GM18502 (cell line): ENCODE results near the gene WDFY4.
"Not testable (repeated sequence)": the region's sequence is repeated elsewhere in the genome, so short reads cannot be mapped to it uniquely, and the experiment has no call there.

Experiments used
- ATAC-seq: cut with Tn5 transposase; IDR thresholded peaks from one replicate; pipeline ENCODE4 v1.9.1; 2021; ENCODE audit warnings: mild to moderate bottlenecking; ENCODE audit not compliant: unreplicated experiment, poor library complexity

WDFY4 gene, protein sequence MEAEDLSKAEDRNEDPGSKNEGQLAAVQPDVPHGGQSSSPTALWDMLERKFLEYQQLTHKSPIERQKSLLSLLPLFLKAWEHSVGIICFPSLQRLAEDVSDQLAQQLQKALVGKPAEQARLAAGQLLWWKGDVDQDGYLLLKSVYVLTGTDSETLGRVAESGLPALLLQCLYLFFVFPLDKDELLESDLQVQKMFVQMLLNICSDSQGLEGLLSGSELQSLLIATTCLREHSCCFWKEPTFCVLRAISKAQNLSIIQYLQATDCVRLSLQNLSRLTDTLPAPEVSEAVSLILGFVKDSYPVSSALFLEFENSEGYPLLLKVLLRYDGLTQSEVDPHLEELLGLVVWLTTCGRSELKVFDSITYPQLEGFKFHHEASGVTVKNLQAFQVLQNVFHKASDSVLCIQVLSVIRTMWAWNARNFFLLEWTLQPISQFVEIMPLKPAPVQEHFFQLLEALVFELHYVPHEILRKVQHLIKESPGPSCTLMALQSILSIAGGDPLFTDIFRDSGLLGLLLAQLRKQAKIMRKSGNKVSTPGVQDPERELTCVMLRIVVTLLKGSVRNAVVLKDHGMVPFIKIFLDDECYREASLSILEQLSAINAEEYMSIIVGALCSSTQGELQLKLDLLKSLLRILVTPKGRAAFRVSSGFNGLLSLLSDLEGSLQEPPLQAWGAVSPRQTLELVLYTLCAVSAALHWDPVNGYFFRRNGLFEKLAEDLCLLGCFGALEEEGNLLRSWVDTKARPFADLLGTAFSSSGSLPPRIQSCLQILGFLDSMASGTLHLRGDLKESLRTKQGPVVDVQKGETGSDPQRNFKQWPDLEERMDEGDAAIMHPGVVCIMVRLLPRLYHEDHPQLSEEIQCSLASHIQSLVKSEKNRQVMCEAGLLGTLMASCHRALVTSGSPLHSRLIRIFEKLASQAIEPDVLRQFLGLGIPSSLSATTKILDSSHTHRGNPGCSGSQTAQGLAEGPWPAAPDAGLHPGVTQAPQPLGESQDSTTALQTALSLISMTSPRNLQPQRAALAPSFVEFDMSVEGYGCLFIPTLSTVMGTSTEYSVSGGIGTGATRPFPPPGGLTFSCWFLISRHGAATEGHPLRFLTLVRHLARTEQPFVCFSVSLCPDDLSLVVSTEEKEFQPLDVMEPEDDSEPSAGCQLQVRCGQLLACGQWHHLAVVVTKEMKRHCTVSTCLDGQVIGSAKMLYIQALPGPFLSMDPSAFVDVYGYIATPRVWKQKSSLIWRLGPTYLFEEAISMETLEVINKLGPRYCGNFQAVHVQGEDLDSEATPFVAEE (N-terminal part only)

DNA sequence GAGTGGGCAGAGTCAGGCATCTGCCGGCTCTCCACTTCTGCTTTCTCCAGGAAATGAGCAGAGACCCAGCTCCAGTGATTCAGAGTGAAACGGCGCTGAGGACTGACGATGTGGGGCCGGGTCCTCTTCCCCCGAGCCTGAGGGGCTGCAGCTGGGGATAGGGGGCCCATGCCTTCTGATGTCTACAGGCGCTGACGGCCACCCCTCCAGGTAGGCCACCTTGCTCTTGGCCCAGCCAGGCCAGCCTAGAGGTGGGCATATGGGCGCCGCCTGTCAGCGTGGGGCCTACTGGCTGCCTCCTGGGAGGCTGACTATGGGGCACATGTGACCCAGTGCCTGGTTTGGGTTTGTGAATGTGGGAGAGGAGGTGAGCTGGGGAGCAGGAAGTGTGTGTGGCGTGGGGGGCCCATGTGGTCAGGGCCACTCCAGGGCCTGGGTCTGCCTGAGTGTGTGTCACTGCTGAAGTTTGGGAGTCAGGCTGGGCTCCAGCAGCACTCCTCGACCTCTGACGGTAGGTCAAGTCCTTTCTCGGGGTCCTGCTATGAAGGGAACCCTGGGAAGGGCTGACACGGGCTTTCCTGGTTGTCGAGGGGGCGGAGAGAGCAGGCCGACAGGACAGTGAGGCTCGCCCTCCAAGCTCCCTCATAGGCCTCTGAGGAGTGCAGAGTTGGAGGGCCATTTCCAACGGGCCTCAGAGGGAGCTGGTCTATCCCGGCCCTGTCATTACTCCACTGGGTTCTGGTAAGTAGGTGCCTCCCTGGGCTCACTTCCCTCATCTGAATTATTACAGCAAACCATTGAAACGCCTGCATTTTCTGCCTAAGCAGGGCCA is at the start of gene WDFY4:
Gene WDFY4, plus strand, starts transcription at position 82 of the 832 bp plus-strand sequence. CDS start 24,860 bp downstream, outside the sequence.
- peak; percentile 68 for ATAC-seq

DNA sequence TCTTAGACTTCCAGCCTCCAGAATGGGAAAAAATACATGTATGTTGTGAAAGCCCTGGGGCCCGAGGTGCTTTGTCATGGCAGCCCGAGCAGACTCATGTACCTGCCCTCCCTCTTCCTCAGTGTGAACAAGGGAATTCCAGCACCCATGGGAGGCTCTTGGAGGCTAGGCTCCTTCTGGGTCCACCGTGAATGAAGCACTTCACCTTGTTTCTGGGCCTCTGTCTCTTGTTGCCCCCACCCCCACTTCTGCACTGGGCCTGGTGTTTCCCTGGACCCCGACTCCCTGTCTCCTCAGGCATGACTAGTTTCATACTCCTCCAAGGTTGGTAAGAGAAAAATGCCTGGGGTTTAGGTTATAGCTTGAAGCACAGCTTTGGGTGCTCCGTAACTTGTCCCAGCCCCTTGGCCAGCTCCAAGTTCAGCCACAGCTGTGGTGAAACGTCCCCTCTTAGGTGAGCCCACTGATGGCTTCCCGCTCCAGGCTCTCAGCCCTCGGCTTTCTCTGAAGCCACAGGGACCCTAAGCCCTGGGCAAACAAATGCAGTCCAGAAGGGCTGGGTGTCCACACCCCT is 49.6 kb upstream of the WDFY4 start:
- ATAC-seq: no peak

GRCh38 chr10:48636231-48636630 is 48.4 kb upstream of the WDFY4 start:
- ATAC-seq: no peak

DNA sequence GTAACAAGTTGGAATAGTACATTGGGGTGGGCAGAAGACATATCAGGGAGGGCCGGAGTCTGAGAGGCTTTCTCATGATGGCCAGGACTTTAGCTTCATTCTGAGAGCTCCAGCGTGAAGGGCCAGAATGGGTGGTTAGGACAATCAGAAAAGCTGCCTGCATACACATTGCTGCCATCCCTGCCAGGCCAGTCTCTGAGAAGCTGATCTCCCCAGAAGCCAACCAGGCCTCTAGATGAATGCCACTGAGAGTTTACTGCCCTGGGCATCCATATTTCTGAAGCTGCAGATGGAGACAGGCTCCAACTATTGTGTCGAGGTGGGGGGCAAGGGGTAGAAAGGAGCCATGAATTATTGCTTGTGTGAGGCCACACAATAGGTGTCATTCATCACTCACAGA is 47.8 kb upstream of the WDFY4 start:
- ATAC-seq: no peak

DNA sequence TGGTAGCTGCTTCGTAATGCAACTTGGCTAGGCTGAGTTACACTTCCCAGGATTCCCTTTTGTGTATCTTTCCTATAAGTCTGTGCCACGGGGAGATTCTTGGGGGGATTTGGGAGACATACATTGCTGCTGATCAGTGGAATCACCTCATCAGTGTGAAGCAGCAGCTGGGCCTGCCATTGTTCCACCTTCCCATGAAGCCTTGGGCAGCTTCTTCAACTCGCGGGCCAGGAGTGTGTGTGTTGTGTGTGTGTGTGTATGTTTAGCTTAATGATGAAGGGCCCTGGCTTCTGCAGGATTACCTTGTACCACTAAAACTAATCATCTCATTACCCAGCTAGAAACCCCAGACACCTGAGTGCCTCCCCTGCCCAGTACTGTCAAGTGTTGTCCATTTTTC is 46.5 kb upstream of the WDFY4 start:
- ATAC-seq: no peak

DNA sequence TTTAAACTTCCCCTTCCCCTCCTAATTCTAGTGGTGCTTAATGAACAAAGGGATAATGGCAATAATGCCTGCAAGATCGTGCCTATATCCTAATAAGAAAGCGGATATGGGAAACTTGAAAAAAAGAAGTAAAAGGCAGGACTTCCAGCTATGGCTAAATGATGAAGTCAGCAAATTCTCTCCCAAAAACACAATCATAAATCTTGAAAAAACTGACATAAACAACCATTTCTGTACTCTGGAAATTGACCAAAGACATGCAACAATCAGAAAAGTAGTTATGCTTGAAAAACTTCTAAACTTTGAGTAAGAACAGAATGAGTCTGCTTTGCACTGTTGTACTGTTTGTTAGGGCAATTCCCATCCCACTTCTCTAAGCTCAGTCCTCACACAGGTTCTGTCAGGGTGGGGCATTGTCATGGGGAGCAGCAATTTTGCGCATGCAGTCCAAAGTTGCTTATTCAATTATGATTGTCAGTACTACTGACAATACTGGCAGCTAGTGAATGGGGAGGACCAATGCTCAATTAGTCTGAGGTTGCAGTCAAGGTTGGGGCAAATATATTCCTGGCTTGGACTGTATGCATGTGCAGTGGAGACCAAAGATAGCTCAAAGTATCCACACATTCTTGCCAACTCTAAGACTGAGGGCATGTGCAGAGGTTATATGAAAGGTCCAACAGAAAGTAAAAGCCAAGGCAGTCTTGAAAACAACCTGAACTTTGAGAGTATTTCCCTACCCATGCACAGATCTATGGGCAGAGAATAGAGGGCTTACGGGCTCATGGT is 45.7 kb upstream of the WDFY4 start:
- no peak for ATAC-seq

DNA sequence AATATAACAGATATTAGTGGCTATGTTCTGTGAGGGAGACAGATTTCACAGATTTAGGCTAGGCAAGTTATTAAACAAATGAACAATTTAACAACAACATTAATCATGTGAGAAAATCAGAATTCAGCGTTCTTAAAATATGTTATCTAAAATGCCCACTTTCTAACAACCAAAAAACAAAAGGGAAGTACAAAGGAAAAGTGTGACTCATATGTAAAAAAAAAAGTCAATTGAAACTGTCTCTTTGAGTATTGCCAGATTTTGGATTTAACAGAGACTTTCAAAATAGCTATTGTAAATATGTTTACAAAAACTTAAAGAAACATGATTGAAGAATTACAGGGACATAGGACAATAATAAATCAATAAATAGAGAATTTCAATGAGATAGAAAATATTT is 45.0 kb upstream of the WDFY4 start:
- no peak for ATAC-seq

GRCh38 chr10:48640326-48640725 is 44.3 kb upstream of the WDFY4 start:
- no peak for ATAC-seq

- not testable (repeated sequence) for ATAC-seq
These were observed 43.5 kb upstream of the WDFY4 start for GRCh38 chr10:48641099-48641690.

- no peak for ATAC-seq
These were observed 39.1 kb upstream of the WDFY4 start for GRCh38 chr10:48645600-48645999.

- not testable (repeated sequence) for ATAC-seq
These were observed 37.6 kb upstream of the WDFY4 start for GRCh38 chr10:48647073-48647472.

GRCh38 chr10:48648172-48648942 is 36.3 kb upstream of the WDFY4 start:
- no peak for ATAC-seq

GRCh38 chr10:48649349-48649944 is 35.2 kb upstream of the WDFY4 start:
- no peak for ATAC-seq

DNA sequence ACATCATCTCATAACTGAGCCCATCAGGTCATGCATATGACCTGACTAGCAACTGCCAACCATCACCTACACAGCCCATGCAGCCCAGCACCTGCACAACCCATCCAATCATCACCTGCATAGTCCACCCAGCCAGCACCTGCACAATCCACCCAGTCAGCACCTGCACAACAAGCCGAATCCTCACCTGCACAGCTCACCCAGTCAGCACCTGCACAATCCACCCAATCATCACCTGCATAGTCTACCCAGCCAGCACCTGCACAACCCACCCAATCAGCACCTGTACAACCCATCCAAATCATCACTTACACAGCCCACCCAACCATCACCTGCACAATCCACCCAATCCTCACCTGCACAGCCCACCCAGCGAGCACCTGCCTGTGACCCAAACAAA is 33.4 kb upstream of the WDFY4 start:
- ATAC-seq: no peak

DNA sequence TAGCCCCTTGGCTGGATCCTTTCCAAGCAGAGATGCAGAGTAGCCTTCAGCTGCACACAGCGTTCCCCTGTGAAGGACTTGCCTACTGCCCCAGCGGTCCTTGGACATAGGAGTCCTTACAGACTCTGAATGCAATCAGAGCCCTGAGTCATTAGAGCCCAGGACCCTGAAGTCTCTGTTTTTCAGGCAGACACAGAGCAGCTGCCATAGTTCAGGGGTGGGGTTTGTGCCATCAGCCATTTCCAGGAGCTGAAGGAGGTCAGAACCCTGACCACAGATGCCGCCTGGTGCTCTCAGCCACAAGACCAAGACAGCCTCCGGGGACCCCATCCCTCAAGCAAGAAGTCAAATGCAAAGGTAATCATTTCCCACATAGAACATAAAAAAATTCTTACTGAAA is 32.8 kb upstream of the WDFY4 start:
- ATAC-seq: no peak

GRCh38 chr10:48652344-48652743 is 32.3 kb upstream of the WDFY4 start:
- no peak for ATAC-seq

DNA sequence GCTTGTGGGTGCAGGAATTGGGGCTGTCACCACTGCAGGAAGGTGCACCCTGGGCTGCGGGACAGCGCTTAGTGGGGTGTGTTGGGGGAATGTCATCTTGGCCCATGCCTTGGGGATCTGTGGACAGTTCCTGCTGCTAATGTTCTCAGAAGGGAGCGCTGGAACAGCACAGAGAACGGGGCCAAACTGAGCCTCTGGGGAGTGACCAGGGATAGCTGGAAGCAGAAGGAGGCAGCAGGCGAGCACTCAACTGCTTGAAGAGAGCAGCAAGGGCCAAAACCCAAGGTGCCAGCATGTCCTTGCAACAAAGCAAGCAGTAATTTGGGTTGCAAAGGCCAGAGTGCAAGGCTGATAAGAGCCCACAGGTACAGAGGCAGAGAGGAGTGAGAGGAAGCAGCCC is 31.3 kb upstream of the WDFY4 start:
- no peak for ATAC-seq
